Nephron (organoid): ENCODE results near the gene KCNN4.

Experiments
- H3K27ac Mint-ChIP-seq, 3 experiments: 2 replicates each; pipeline ENCODE4 v1.8.0; 2020; ENCODE audit warnings: mixed read lengths in 3 of 3, mild to moderate bottlenecking in 2 of 3, moderate library complexity in 1 of 3
- H3K27me3 Mint-ChIP-seq: 2 replicates; pipeline ENCODE4 v1.8.0; 2021; ENCODE audit warnings: low read depth, mild to moderate bottlenecking, moderate library complexity, mixed read lengths
- H3K36me3 Mint-ChIP-seq: 2 replicates; pipeline ENCODE4 v1.8.0; 2020; ENCODE audit warnings: low read depth, mixed read lengths
- H3K4me1 Mint-ChIP-seq: 2 replicates; pipeline ENCODE4 v1.8.0; 2020; ENCODE audit warnings: mixed read lengths
- H3K4me3 Mint-ChIP-seq, 3 experiments: 2 replicates each; pipeline ENCODE4 v1.8.0; 2020; ENCODE audit warnings: mild to moderate bottlenecking in 3 of 3, mixed read lengths in 3 of 3, moderate library complexity in 2 of 3
- H3K9me3 Mint-ChIP-seq: 2 replicates; pipeline ENCODE4 v1.8.0; 2020; ENCODE audit warnings: mixed read lengths
- CTCF ChIP-seq, 3 experiments: fragments of 200-600 bp; sonication (generic); IDR thresholded peaks; one replicate each; pipeline ENCODE4 v1.5.0; 2021; ENCODE audit warnings: antibody characterized with exemption in 3 of 3; ENCODE audit not compliant: unreplicated experiment in 3 of 3

Gene KCNN4

GRCh38 chr19:43784241-43784980, 3.6 kb upstream of the KCNN4 start:
- Mint-ChIP-seq H3K27me3 (peaks cover 8% of the 10 kb centered on the region), H3K4me3 (no peak overlapping the region), H3K36me3 (no peaks in the 10 kb centered on the region), H3K27ac (no peak overlapping the region), H3K9me3 (no peaks in the 10 kb centered on the region), H3K4me1 (no peaks in the 10 kb centered on the region)
- no peak for TF ChIP-seq CTCF (IDR thresholded peaks at IDR 0.05; ENCODE audit: unreplicated experiment in 3 of 3)

GRCh38 chr19:43783636-43784035, 2.9 kb upstream of the KCNN4 start:
- Mint-ChIP-seq H3K4me3 (no peak overlapping the region), H3K9me3 (no peaks in the 10 kb centered on the region), H3K4me1 (no peaks in the 10 kb centered on the region), H3K36me3 (no peaks in the 10 kb centered on the region), H3K27me3 (peaks cover 8% of the 10 kb centered on the region), H3K27ac (no peak overlapping the region)
- TF ChIP-seq CTCF (IDR thresholded peaks at IDR 0.05; ENCODE audit: unreplicated experiment in 3 of 3): no peak

DNA sequence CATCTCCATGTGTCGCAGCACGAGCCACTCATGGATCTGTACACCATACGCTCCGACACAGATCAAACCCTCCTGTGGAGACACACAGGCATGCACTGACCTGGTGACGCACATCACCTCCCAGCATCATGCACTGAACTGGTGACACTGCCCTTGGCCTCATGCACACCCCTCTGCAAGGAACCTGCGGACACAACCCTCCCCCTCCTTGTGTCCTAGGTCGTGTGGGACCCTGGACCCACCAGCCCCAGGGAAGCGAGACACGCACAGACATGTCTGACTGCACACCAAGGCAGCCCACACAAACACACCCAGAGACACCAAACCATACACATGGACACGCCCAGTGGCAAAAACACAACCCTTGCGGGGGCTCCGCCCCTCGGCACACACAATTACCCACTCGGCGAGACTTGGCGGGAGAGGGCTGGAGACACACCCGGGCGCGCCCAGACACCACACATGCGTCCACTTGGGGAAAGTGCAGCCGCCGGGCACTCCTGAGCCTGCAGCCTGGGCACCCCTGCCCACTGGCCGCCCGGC, 2.0 kb upstream of the KCNN4 start:
- no peak for TF ChIP-seq CTCF (IDR thresholded peaks at IDR 0.05; ENCODE audit: unreplicated experiment in 3 of 3)
- Mint-ChIP-seq H3K4me3 (no peak overlapping the region), H3K9me3 (no peaks in the 10 kb centered on the region), H3K36me3 (no peaks in the 10 kb centered on the region), H3K4me1 (peaks cover 5% of the 10 kb centered on the region), H3K27ac (no peak overlapping the region), H3K27me3 (peaks cover 8% of the 10 kb centered on the region)

- Mint-ChIP-seq H3K27me3 (peaks cover 10% of the 10 kb centered on the region), H3K36me3 (no peaks in the 10 kb centered on the region), H3K9me3 (no peaks in the 10 kb centered on the region), H3K4me1 (peaks cover 7% of the 10 kb centered on the region), H3K27ac (no peak overlapping the region), H3K4me3 (no peak overlapping the region)
- TF ChIP-seq CTCF (IDR thresholded peaks at IDR 0.05; ENCODE audit: unreplicated experiment in 3 of 3): no peak
These were observed 1.5 kb upstream of the KCNN4 start for GRCh38 chr19:43782311-43782660.

DNA sequence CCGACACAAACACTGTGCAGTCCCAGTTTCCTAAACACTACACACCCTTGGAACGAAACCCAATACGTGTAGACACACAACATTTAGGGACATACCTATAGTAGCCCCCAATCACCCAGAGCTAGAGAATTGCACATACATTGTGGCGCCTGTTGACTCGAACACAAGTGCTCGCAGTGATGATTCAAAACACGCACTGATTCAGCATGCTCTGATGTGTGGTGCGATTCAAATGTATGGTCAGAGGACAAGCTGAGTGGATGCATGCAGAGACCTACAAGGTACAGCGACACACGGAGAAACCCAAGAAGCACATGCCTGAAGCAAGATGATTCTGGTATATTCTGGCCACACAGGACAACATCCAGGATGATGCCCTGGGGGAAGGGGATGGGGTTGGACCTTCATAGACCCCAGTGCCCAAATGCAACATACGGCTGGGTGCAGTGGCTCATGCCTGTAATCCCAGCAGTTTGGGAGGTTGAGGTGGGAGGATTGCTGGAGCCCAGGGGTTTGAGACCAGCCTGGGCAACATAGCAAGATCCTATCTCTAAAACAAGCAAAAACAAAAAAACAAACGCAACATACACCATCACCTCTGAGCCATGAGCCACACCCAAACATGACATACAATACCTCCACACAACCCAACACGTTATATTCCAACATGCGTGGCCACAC, 997 bp upstream of the KCNN4 start:
- Mint-ChIP-seq H3K27me3 (peaks cover 13% of the 10 kb centered on the region), H3K9me3 (no peaks in the 10 kb centered on the region), H3K4me1 (peaks cover 10% of the 10 kb centered on the region), H3K36me3 (no peaks in the 10 kb centered on the region), H3K4me3 (no peak overlapping the region), H3K27ac (no peak overlapping the region)
- TF ChIP-seq CTCF (IDR thresholded peaks at IDR 0.05; ENCODE audit: unreplicated experiment in 3 of 3): no peak
